Fibroblast of skin of left biceps (primary cell): ENCODE data around the gene PEX26.
"Not testable (repeated sequence)": the region's sequence is repeated elsewhere in the genome, so short reads cannot be mapped to it uniquely, and the experiment has no call there.

Experiments used
- DNase-seq, 2 experiments: peaks; one replicate each; pipeline ENCODE4 v3.0.0-alpha.2; 2013; ENCODE audit warnings: low read depth in 2 of 2

PEX26 gene

GRCh38 chr22:18071307-18071967, 6.4 kb upstream of the PEX26 start:
- not testable (repeated sequence) for DNase-seq

- DNase-seq, result no peak
Observed at GRCh38 chr22:18071968-18072310, 5.9 kb upstream of the PEX26 start.

- DNase-seq, result no peak
Observed at GRCh38 chr22:18073467-18073866, 4.3 kb upstream of the PEX26 start.

GRCh38 chr22:18073927-18074326, 3.9 kb upstream of the PEX26 start:
- DNase-seq, result not testable (repeated sequence)

GRCh38 chr22:18075101-18075719, 2.6 kb upstream of the PEX26 start:
- no peak for DNase-seq

- peak; percentile 68 to 72 for DNase-seq
Observed at GRCh38 chr22:18075720-18076497, 1.9 kb upstream of the PEX26 start.

- no peak for DNase-seq
Observed at GRCh38 chr22:18077087-18077638, 627 bp upstream of the PEX26 start.

- DNase-seq, result no peak
Observed at GRCh38 chr22:18078329-18079041, 695 bp downstream of the PEX26 start.

- no peak for DNase-seq
Observed at GRCh38 chr22:18079706-18080233, 2.0 kb downstream of the PEX26 start.

- DNase-seq, result no peak
Observed at GRCh38 chr22:18081416-18081815, 3.6 kb downstream of the PEX26 start.

- DNase-seq, result no peak
Observed at GRCh38 chr22:18082467-18082866, 4.7 kb downstream of the PEX26 start.

GRCh38 chr22:18083406-18083805, 5.6 kb downstream of the PEX26 start:
- DNase-seq, result no peak

GRCh38 chr22:18085188-18085587, 7.4 kb downstream of the PEX26 start:
- DNase-seq, result no peak

- DNase-seq, result no peak
Observed at GRCh38 chr22:18087350-18087855, 9.6 kb downstream of the PEX26 start.

- DNase-seq, result no peak
Observed at GRCh38 chr22:18088825-18089568, 11.2 kb downstream of the PEX26 start.

- no peak for DNase-seq
Observed at GRCh38 chr22:18090286-18090685, 12.5 kb downstream of the PEX26 start.

- no peak for DNase-seq
Observed at GRCh38 chr22:18091478-18091877, 13.7 kb downstream of the PEX26 start.

GRCh38 chr22:18091916-18092526, 14.2 kb downstream of the PEX26 start:
- no peak for DNase-seq

GRCh38 chr22:18093661-18094060, 15.9 kb downstream of the PEX26 start:
- DNase-seq, result no peak

GRCh38 chr22:18095101-18095805, 17.5 kb downstream of the PEX26 start:
- no peak for DNase-seq
